Measurements from ENCODE around the gene THOC3.
"Not testable (repeated sequence)": the region's sequence is repeated elsewhere in the genome, so short reads cannot be mapped to it uniquely, and the experiment has no call there.

The THOC3 gene

DNA sequence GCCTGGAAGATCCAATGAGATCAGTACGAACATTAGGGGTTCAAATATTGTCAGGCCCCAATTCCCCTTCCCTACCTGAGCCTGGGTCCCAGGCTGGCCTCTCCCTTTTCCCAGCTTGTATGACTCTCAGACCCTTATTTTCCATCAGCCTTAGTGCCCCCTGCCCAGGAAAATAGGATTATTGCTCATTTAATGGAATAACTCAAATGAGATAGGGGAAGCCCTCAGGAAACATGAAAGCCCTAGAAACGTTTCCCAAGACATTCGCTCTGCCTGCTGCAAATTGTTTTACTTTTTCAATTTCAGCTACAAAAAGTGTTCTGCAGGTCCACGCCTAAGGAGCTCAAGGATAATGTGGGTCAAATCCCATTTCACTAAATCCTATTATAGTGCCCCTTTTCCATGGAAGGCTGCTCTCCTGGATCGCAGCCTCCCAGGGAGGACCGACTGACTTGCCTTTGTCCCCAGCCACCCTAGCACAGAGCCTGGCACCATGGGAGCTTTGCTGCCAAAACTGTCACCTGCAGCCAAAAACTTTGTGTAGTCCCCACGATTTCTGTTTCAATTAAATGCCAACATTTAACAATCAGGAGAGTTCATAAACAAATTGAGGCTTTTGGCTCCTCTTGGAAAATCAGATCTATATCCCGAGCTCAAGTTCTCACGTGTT, 46.9 kb downstream of the THOC3 start:
- Histone ChIP-seq H3K27ac (ENCODE audit: low read depth, low read length, poor library complexity, severe bottlenecking) (no peak overlapping the region), H3K79me2 (ENCODE audit: insufficient read depth, low read length) (no peaks in the 10 kb centered on the region), H3K4me1 (ENCODE audit: insufficient read depth, low read length, severe bottlenecking) (no peaks in the 10 kb centered on the region), H3K27me3 (ENCODE audit: insufficient read depth, low read length) (no peaks in the 10 kb centered on the region), H3K4me3 (ENCODE audit: low read depth, low read length, poor library complexity, severe bottlenecking) (no peak overlapping the region), H3K36me3 (ENCODE audit: insufficient read depth, low read length) (no peaks in the 10 kb centered on the region), H3F3A (ENCODE audit: insufficient read depth, low read length) (no peaks in the 10 kb centered on the region), H3K9me3 (ENCODE audit: low read length) (no peaks in the 10 kb centered on the region), H3K9ac (ENCODE audit: low read length) (no peak overlapping the region), H3K4me2 (ENCODE audit: low read length) (no peak overlapping the region), H3K9me2 (ENCODE audit: low read depth, low read length) (no peaks in the 10 kb centered on the region), H4K20me1 (ENCODE audit: insufficient read depth, low read length) (no peaks in the 10 kb centered on the region), H2AFZ (ENCODE audit: low read length) (no peak overlapping the region)
- TF ChIP-seq, protein P1, sequence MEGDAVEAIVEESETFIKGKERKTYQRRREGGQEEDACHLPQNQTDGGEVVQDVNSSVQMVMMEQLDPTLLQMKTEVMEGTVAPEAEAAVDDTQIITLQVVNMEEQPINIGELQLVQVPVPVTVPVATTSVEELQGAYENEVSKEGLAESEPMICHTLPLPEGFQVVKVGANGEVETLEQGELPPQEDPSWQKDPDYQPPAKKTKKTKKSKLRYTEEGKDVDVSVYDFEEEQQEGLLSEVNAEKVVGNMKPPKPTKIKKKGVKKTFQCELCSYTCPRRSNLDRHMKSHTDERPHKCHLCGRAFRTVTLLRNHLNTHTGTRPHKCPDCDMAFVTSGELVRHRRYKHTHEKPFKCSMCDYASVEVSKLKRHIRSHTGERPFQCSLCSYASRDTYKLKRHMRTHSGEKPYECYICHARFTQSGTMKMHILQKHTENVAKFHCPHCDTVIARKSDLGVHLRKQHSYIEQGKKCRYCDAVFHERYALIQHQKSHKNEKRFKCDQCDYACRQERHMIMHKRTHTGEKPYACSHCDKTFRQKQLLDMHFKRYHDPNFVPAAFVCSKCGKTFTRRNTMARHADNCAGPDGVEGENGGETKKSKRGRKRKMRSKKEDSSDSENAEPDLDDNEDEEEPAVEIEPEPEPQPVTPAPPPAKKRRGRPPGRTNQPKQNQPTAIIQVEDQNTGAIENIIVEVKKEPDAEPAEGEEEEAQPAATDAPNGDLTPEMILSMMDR (IDR thresholded peaks at IDR 0.05; ENCODE audit: low read length), result no peak
- no peak for TF ChIP-seq EZH2 (IDR thresholded peaks at IDR 0.05; ENCODE audit: borderline replicate concordance, low read length)

DNA sequence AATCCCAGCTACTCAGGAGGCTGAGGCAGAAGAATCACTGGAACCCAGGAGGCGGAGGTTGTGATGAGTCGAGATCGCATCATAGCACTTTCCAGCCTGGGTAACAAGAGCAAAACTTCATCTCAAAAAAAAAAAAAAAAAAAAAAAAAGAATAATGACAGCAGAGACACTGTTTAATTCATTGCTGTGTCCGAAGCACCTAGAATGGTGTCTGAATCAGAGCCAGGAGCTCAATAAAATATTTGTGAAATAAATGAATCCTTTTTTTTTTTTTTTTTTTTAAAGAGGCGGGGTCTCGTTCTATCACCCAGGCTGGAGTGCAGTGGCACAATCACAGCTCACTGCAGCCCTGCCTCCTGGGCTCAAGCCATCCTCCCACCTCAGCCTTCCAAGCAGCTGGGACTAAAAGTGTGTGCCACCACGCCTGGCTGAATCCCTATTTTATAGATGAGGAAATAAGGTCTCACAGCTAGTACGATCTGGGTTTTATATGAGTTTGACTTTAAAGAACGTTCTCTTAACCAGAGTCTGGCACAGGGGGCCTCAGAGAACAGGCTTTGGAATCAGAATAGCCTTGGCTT, 47.8 kb downstream of the THOC3 start:
- no peak overlapping the region for H3K4me3 ChIP-seq (ENCODE audit: low read depth, low read length, poor library complexity, severe bottlenecking)
- H3K9me3 ChIP-seq (ENCODE audit: low read length), result no peaks in the 10 kb centered on the region
- no peak overlapping the region for H3K4me2 ChIP-seq (ENCODE audit: low read length)

DNA sequence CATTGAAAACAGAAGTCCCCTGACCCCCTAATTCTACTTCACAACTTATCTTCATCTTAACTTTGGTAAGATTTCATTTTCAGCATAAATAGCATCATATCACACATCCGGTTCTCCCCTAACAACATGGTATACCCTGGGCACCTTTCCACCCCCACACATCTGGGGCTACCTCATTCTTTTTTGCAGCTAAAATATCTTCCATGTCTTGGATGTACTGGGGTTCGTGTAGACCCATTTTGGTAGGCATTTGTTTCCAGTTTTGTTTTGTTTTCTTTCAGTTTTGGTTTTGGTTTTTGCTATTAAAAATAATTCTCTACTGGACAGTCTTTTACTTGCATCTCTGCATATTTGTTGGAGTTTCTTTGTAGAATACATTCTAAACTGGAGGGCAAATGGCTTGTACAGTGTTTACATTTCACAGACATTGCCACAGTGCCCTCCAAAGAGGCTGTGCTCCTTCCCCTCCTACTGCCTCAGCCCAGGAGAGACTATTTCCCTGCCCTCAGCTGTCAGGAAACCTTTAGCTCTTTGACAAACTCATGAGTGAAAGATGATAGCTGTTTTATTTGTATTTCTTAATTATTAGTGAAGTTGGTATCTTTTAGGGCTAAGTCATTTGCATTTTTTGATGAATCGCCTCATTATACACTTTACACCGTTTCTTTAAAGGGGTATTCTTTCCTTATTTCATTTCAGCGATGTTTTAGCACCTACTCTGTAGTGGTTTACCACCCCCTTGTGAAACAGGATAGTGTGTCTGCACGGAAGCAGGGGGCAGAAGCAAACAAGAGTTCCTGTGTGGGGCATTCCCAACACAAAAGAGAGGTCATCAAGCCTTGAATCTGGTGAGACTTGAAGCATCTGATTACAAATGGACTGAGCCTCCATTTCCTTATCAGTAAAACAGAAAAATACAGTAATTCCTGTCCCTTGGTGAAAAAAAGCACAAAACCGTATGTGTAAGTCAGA, 52.8 kb downstream of the THOC3 start:
- not testable (repeated sequence) for H3K9ac ChIP-seq (ENCODE audit: low read length); H2AFZ ChIP-seq (ENCODE audit: low read length); H3K4me2 ChIP-seq (ENCODE audit: low read length); H3K4me1 ChIP-seq (ENCODE audit: insufficient read depth, low read length, severe bottlenecking); H3K27ac ChIP-seq (ENCODE audit: low read depth, low read length, poor library complexity, severe bottlenecking); H3K9me2 ChIP-seq (ENCODE audit: low read depth, low read length); H3F3A ChIP-seq (ENCODE audit: insufficient read depth, low read length); H3K79me2 ChIP-seq (ENCODE audit: insufficient read depth, low read length); H3K36me3 ChIP-seq (ENCODE audit: insufficient read depth, low read length); H4K20me1 ChIP-seq (ENCODE audit: insufficient read depth, low read length); H3K4me3 ChIP-seq (ENCODE audit: low read depth, low read length, poor library complexity, severe bottlenecking); H3K9me3 ChIP-seq (ENCODE audit: low read length); H3K27me3 ChIP-seq (ENCODE audit: insufficient read depth, low read length)

More for the DNA sequence above, 47.8 kb downstream of the THOC3 start:
- H3K4me1 ChIP-seq (ENCODE audit: insufficient read depth, low read length, severe bottlenecking), result no peaks in the 10 kb centered on the region
- H3K9ac ChIP-seq (ENCODE audit: low read length), result no peak overlapping the region
- no peak overlapping the region for H3K27ac ChIP-seq (ENCODE audit: low read depth, low read length, poor library complexity, severe bottlenecking)
- H3F3A ChIP-seq (ENCODE audit: insufficient read depth, low read length), result no peaks in the 10 kb centered on the region
- no peaks in the 10 kb centered on the region for H3K36me3 ChIP-seq (ENCODE audit: insufficient read depth, low read length)
- H4K20me1 ChIP-seq (ENCODE audit: insufficient read depth, low read length), result no peaks in the 10 kb centered on the region
- no peak for TF ChIP-seq EZH2 (IDR thresholded peaks at IDR 0.05; ENCODE audit: borderline replicate concordance, low read length)
- TF ChIP-seq, protein P1 (IDR thresholded peaks at IDR 0.05; ENCODE audit: low read length), result no peak
- no peaks in the 10 kb centered on the region for H3K27me3 ChIP-seq (ENCODE audit: insufficient read depth, low read length)
- H2AFZ ChIP-seq (ENCODE audit: low read length), result no peak overlapping the region
- H3K79me2 ChIP-seq (ENCODE audit: insufficient read depth, low read length), result no peaks in the 10 kb centered on the region
- H3K9me2 ChIP-seq (ENCODE audit: low read depth, low read length), result no peaks in the 10 kb centered on the region

DNA sequence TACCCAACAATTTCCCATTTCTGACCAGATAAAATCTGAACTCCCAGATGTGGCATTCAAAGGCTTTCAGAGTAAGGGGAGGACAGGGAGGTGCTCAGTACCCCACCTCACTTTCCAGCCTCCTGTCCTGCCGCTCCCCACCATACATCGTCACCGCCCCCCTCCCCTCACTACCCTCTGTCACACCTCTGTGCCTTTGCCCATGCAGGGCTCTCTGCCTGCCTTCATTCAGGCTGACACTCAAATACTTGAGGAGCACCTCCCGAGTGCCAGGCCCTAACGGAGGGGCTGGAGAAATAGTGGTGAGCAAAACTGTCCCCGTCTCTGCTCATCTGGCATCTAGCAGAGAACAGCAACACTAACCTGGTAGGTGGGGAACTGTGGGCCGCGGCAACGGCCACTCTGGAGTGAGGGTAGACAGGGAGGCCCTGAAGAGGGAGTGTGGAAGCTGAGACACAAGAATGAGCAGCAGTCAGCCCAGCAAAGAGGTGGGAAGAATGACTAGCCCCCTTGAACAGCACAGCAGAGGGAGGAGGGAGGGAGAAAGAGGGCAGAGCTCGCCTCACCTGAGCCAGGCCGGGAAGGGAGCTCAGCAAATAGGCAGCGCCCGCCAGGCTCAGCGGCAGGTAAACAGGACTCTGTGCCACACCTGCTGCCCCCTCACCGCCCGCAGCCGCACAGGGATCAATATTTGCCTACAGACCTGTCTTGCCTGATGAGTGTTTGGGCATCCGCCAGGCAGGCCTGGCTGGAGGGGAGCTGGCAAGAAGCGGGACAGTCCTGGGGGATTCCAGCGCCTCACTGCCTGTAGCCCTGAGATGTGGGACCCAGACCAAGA, 54.1 kb downstream of the THOC3 start:
- H3K9me3 ChIP-seq (ENCODE audit: low read length); H3K79me2 ChIP-seq (ENCODE audit: insufficient read depth, low read length); H3K4me3 ChIP-seq (ENCODE audit: low read depth, low read length, poor library complexity, severe bottlenecking); H2AFZ ChIP-seq (ENCODE audit: low read length); H3K9me2 ChIP-seq (ENCODE audit: low read depth, low read length); H4K20me1 ChIP-seq (ENCODE audit: insufficient read depth, low read length); H3K27me3 ChIP-seq (ENCODE audit: insufficient read depth, low read length); H3F3A ChIP-seq (ENCODE audit: insufficient read depth, low read length); H3K27ac ChIP-seq (ENCODE audit: low read depth, low read length, poor library complexity, severe bottlenecking); H3K4me2 ChIP-seq (ENCODE audit: low read length); H3K9ac ChIP-seq (ENCODE audit: low read length); H3K4me1 ChIP-seq (ENCODE audit: insufficient read depth, low read length, severe bottlenecking); H3K36me3 ChIP-seq (ENCODE audit: insufficient read depth, low read length): not testable (repeated sequence)

DNA sequence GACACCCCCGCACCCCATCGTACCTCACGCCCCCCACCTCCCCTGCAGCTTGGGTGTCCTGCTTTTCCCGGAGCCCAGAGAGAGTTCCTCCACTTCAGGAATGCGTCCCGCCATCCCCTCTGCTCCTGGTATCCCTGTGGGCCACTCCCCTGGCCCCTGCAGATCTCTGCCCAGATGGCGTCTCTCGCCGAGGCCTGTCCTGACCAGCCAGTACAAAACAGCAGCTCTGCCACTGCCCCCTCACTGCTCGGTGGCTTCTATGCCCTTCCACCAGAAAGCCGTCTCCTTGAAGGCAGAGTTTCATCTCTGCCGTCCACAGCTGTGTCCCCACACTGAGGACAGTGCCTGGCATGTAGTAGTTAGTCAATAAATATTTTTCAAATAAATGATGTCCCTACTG, 58.0 kb downstream of the THOC3 start:
- not testable (repeated sequence) for H3K4me1 ChIP-seq (ENCODE audit: insufficient read depth, low read length, severe bottlenecking); H3K9me2 ChIP-seq (ENCODE audit: low read depth, low read length); H3K4me3 ChIP-seq (ENCODE audit: low read depth, low read length, poor library complexity, severe bottlenecking)

More for the DNA sequence above, 58.0 kb downstream of the THOC3 start:
- H3K9ac ChIP-seq (ENCODE audit: low read length); H4K20me1 ChIP-seq (ENCODE audit: insufficient read depth, low read length); H3F3A ChIP-seq (ENCODE audit: insufficient read depth, low read length); H3K9me3 ChIP-seq (ENCODE audit: low read length); H3K27me3 ChIP-seq (ENCODE audit: insufficient read depth, low read length); H3K79me2 ChIP-seq (ENCODE audit: insufficient read depth, low read length); H3K27ac ChIP-seq (ENCODE audit: low read depth, low read length, poor library complexity, severe bottlenecking); H2AFZ ChIP-seq (ENCODE audit: low read length); H3K36me3 ChIP-seq (ENCODE audit: insufficient read depth, low read length); H3K4me2 ChIP-seq (ENCODE audit: low read length): not testable (repeated sequence)
